Measurements from ENCODE around the gene FADS6.

FADS6 gene

DNA sequence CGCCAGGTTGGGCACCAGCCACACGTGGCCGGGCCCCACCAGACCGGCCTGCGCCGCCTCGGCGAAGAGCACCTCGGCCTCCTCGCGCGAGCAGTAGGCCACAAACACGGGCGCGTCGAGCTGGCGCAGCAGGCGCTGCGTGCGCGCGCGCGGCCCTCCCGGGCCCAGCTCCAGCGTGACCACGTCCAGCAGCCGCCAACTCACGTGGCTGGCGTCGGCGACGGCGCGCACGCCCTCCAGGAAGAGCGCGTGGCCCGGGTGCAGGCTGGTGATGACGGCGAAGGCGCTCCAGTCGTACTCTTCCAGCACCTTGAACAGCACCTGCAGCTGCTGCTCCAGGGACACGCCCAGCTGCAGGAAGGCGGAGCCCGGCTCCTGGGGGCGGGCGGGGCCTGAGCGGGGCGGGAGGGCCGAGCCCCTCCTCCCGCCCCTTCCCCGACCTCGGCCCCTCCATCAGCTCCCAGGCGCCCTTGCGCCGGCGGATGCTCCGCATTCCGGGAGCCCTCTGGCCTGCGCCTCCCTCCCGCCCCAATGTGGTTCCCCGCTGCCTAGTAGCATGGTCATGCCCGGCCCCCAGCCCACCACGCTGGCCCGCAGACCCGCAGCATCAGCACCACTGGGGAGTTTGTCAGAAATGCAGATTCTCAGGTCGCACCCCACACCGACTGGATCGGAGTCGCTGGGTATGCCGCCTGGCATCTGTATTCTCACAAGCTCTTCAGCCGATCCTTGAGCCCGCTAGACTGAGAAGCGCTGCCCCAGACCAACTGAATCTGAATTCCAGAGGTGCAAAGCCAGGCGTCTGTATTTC is 41.0 kb downstream of the FADS6 start:
- Mint-ChIP-seq H3K27me3 (peaks cover 95% of the 10 kb centered on the region), H3K9me3 (no peaks in the 10 kb centered on the region), H3K36me3 (ENCODE audit: low read depth) (no peaks in the 10 kb centered on the region), H3K27ac (no peak overlapping the region), H3K4me3 (no peak overlapping the region), H3K4me1 (ENCODE audit: low read depth) (peaks cover 4% of the 10 kb centered on the region)
- intact Hi-C loops (cut with micrococcal nuclease), result no loop called here

GRCh38 chr17:74851612-74852236 is 41.7 kb downstream of the FADS6 start:
- intact Hi-C loops (cut with micrococcal nuclease), result no loop called here
- Mint-ChIP-seq H3K9me3 (no peaks in the 10 kb centered on the region), H3K27me3 (peaks cover 89% of the 10 kb centered on the region), H3K4me3 (no peak overlapping the region), H3K27ac (no peak overlapping the region), H3K4me1 (ENCODE audit: low read depth) (peaks cover 4% of the 10 kb centered on the region), H3K36me3 (ENCODE audit: low read depth) (no peaks in the 10 kb centered on the region)

DNA sequence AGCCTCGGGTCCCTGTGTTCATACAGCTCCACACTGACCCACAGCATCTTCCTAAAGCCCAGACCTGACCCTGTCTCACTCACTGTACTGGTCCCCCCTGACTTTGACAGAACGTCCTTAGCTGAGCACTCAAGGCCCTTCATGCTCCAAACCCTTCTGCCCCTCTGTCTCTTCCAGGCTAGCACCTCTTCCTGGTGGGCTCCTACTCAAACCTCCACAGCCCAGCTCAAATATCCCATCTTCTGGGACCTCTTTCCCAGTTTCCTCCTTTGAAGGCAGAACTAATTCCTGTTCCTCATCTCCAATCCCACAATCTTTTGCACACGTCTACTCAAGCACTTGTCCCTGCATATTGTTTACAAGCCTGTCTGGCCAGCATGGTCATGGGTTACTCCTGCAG is 42.5 kb downstream of the FADS6 start:
- no peaks in the 10 kb centered on the region for H3K9me3 Mint-ChIP-seq
- peaks cover 4% of the 10 kb centered on the region for H3K4me1 Mint-ChIP-seq (ENCODE audit: low read depth)
- peaks cover 86% of the 10 kb centered on the region for H3K27me3 Mint-ChIP-seq
- H3K27ac Mint-ChIP-seq, result no peak overlapping the region
- H3K4me3 Mint-ChIP-seq, result no peak overlapping the region
- H3K36me3 Mint-ChIP-seq (ENCODE audit: low read depth), result no peaks in the 10 kb centered on the region
- intact Hi-C loops (cut with micrococcal nuclease), result no loop called here

GRCh38 chr17:74850310-74850709 is 43.1 kb downstream of the FADS6 start:
- Mint-ChIP-seq H3K27me3 (peaks cover 85% of the 10 kb centered on the region), H3K27ac (no peak overlapping the region), H3K9me3 (no peaks in the 10 kb centered on the region)

DNA sequence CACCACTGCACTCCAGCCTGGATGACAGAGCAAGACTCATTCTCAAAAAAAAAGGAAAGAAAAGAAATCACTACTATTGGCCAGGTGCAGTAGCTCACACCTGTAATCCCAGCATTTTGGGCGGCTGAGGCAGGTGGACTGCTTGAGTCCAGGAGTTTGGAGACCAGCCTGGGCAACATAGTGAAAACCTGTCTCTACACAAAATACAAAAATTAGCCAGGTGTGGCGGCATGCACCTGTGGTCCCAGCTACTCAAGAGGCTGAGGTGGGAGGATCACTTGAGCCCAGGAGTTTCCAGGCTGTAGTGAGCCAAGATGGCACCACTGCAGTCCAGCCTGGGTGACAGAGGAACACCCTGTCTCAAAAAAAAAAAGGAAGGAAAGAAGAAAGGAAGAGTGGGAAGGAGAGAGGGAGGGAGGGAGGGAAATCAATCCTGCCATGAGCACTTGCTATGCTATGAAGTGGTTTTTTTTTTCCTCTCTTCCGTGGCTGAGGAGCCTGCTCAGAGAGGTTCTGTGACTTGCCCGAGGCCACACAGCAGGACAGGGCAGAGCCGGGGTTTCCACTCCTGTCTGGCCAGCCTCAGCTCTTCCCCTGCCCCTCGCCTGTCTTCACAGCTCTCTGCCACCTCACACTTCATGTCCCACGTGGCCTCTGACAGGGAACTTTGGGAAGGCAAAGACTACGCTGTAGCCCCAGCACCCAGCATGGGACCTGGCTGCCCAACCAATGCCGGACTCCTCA is 44.6 kb downstream of the FADS6 start:
- Mint-ChIP-seq H3K4me1 (ENCODE audit: low read depth) (peaks cover 4% of the 10 kb centered on the region), H3K9me3 (no peaks in the 10 kb centered on the region), H3K27me3 (peaks cover 76% of the 10 kb centered on the region), H3K36me3 (ENCODE audit: low read depth) (no peaks in the 10 kb centered on the region), H3K4me3 (no peak overlapping the region), H3K27ac (no peak overlapping the region)
- intact Hi-C loops (cut with micrococcal nuclease), result no loop called here

More at GRCh38 chr17:74850310-74850709, 43.1 kb downstream of the FADS6 start:
- Mint-ChIP-seq H3K4me1 (ENCODE audit: low read depth) (peaks cover 4% of the 10 kb centered on the region), H3K4me3 (no peak overlapping the region), H3K36me3 (ENCODE audit: low read depth) (no peaks in the 10 kb centered on the region)
- intact Hi-C loops (cut with micrococcal nuclease), result no loop called here

GRCh38 chr17:74846621-74847020 is 46.8 kb downstream of the FADS6 start:
- Mint-ChIP-seq H3K4me3 (no peak overlapping the region), H3K27me3 (peaks cover 63% of the 10 kb centered on the region), H3K9me3 (no peaks in the 10 kb centered on the region), H3K27ac (no peak overlapping the region), H3K36me3 (ENCODE audit: low read depth) (no peaks in the 10 kb centered on the region), H3K4me1 (ENCODE audit: low read depth) (peaks cover 14% of the 10 kb centered on the region)
- intact Hi-C loops (cut with micrococcal nuclease), result no loop called here

GRCh38 chr17:74843352-74843627 is 50.1 kb downstream of the FADS6 start:
- Mint-ChIP-seq H3K36me3 (ENCODE audit: low read depth) (peaks cover 12% of the 10 kb centered on the region), H3K9me3 (no peaks in the 10 kb centered on the region), H3K27me3 (peaks cover 31% of the 10 kb centered on the region), H3K4me3 (no peak overlapping the region), H3K27ac (no peak overlapping the region), H3K4me1 (ENCODE audit: low read depth) (peaks cover 29% of the 10 kb centered on the region)
- intact Hi-C loops (cut with micrococcal nuclease), result no loop called here

DNA sequence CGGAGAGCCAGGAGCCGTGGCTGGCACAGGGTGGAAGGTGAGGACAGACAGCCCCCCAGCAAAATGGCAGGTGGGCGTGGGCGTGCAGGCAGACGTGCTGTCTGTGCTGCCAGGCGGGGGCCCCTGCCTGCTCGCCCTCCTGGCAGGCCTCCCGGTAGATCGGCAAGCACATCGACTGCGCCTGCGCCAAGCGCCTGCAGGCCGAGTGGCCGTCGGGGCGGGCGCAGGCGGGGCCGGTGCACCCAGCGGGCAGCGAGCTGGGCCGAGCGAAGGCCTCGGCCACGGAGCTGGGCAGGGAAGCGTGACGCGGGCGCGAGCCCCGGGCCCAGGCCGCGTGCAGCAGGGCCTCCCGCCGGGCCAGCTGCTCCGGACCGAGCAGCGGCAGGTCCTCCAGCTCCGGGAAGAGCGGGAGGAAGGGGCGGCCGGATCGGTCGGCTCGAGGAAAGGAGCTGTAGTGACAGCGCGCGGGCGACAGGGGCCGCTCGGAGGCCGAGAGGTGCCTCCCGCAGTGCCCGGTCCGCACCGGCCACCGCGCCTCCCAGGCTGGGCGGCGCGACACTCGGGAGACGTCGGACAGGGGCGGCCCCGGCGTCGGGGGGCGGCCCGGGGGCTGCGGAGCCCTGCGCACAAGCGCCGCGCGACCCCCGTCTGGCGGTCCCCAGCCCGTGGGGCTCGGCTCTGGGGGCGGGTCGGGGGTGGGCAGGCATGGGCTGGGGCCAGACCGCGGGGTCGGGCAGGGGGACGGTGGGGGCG is 50.7 kb downstream of the FADS6 start:
- Mint-ChIP-seq H3K4me3 (peak overlapping the region; percentile 44), H3K27ac (peak overlapping the region; percentile 87), H3K27me3 (peaks cover 27% of the 10 kb centered on the region), H3K36me3 (ENCODE audit: low read depth) (peaks cover 17% of the 10 kb centered on the region), H3K4me1 (ENCODE audit: low read depth) (peaks cover 29% of the 10 kb centered on the region), H3K9me3 (no peaks in the 10 kb centered on the region)
- intact Hi-C loops (cut with micrococcal nuclease), result no loop called here

DNA sequence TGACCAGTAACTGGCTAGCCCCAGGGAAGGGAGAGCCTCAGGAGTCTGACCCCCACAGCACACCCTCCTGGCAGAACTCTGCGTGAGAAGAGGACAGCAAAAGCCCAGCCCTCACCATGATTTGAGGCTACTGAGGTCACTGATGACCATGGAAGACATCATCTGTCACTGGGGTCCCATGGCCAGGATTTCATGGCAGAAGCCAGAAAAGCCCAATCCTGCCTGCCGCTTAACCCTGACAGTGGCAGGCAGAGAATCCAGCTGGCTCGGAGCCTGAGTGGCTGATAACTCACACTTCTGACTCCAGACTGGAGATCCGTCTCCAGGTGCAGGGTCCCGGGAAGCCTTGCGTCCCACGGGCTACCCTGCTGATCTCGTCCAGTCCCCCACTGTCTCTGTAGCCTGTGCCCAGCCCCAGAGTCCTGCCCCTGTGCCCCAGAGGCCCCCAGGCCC is 51.3 kb downstream of the FADS6 start:
- peak overlapping the region; percentile 44 for H3K4me3 Mint-ChIP-seq
- intact Hi-C loops (cut with micrococcal nuclease), result no loop called here

GRCh38 chr17:74840989-74841666 is 52.3 kb downstream of the FADS6 start:
- Mint-ChIP-seq H3K36me3 (ENCODE audit: low read depth) (peaks cover 33% of the 10 kb centered on the region), H3K27me3 (peaks cover 19% of the 10 kb centered on the region), H3K27ac (peak overlapping the region; percentile 87), H3K4me1 (ENCODE audit: low read depth) (peaks cover 29% of the 10 kb centered on the region), H3K4me3 (peak overlapping the region; percentile 54), H3K9me3 (no peaks in the 10 kb centered on the region)
- intact Hi-C loops (cut with micrococcal nuclease), result no loop called here

More for the DNA sequence above, 51.3 kb downstream of the FADS6 start:
- Mint-ChIP-seq H3K27ac (peak overlapping the region; percentile 87), H3K36me3 (ENCODE audit: low read depth) (peaks cover 23% of the 10 kb centered on the region), H3K4me1 (ENCODE audit: low read depth) (peaks cover 29% of the 10 kb centered on the region), H3K9me3 (no peaks in the 10 kb centered on the region), H3K27me3 (peaks cover 23% of the 10 kb centered on the region)

DNA sequence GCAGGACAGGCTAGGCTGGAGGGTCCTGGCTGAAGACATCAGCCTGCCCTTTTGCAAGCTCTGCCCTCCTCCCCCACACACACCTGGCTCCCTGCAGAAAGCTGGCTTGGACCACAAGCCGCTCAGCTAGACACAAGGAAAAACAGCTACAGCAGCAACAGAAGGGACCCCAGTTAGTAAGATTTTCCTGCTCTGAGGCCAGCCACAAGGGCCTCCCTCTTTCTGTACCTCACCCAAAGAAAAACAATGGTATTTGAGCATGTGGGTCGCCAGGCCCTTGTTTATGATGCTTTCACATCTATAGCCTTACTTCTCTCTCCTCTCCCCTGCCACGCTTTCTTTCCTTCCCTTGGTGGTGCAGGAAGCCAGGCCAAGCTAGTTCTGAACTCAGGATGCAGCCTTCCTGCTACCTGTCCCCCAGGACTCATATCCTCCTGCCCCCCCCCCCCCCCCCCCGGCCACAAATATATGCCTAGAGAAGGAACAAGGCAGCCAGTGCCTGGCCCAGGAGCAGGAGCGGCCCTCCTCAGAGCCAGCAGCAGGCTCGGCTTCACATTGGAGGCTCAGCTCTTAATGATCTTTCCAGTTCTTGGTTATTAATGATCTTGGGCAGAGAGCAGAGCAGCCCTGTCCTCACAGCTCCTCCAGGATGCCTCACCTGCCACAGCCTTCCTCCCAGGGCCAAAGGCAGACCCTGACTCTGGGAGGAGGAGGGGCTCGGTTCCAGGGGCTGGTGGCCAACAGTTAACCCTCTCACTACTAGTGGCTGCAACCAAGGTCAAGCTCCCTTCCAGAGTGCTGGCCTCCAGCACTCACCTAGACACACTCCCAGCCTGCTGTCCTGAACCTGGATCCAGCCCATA is 53.2 kb downstream of the FADS6 start:
- Mint-ChIP-seq H3K4me3 (peak overlapping the region; percentile 54), H3K9me3 (no peaks in the 10 kb centered on the region), H3K27me3 (peaks cover 12% of the 10 kb centered on the region), H3K4me1 (ENCODE audit: low read depth) (peaks cover 29% of the 10 kb centered on the region), H3K36me3 (ENCODE audit: low read depth) (peaks cover 42% of the 10 kb centered on the region), H3K27ac (peak overlapping the region; percentile 87)
- intact Hi-C loops (cut with micrococcal nuclease), result no loop called here

GRCh38 chr17:74838274-74838673 is 55.2 kb downstream of the FADS6 start:
- H3K4me3 Mint-ChIP-seq, result no peak overlapping the region
- intact Hi-C loops (cut with micrococcal nuclease), result no loop called here
- H3K9me3 Mint-ChIP-seq, result no peaks in the 10 kb centered on the region
- H3K36me3 Mint-ChIP-seq (ENCODE audit: low read depth), result peaks cover 47% of the 10 kb centered on the region
- H3K27me3 Mint-ChIP-seq, result peaks cover under 1% of the 10 kb centered on the region
- H3K4me1 Mint-ChIP-seq (ENCODE audit: low read depth), result peaks cover 43% of the 10 kb centered on the region
- no peak overlapping the region for H3K27ac Mint-ChIP-seq
